NB4 (cell line): ENCODE data around the gene SYT8.

Source experiments
- CTCF ChIP-seq: IDR thresholded peaks from one replicate; pipeline ENCODE4 v1.5.1; 2012; ENCODE audit warnings: low read depth, low read length
- MAX ChIP-seq: IDR thresholded peaks from 2 replicates; pipeline ENCODE4 v1.6.1; 2011; ENCODE audit warnings: low read depth, low read length
- MYC ChIP-seq: IDR thresholded peaks from 2 replicates; pipeline ENCODE4 v1.6.1; 2011; ENCODE audit warnings: low read depth, low read length
- POLR2A ChIP-seq: IDR thresholded peaks from 2 replicates; pipeline ENCODE4 v1.6.1; 2011; ENCODE audit warnings: mild to moderate bottlenecking; ENCODE audit not compliant: insufficient read length; ENCODE audit errors: extremely low read depth

DNA sequence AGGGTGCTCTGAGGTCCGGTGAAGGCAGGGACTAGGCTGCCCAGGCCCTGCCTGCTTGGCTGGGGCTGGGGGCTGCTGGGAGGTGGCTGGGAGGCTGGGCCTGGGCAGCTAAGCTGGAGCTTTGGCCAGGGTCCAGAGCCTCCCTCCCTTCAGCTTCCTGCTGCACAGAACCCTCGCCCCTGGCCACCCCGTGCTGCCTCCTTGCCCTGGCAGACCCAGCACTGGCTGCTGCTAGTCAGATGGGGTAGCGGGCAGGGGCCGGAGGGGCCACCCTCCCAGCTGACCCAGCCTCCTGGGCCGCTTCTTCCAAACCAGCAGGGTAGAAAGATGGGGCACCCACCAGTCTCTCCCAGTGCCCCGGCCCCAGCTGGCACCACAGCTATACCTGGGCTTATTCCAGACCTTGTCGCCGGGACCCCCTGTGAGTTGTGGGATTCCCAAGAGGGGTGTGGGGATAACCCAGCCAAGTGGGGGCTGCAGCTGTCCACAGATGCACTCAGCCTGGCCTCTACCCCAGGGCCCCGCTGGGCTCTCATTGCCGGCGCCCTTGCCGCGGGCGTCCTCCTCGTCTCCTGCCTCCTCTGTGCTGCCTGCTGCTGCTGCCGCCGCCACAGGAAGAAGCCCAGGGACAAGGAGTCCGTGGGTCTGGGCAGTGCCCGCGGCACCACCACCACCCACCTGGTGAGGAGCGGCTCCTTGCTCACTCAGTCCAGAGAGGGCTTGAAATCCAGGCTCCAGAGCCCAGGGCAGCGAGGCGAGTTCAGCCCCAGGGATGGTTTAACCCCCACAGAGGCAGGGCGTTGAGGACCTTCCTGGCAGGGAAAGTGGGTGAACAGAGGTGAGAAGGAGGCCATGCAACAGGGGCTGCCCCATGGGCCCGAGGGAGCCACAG lies at the start of gene SYT8:
- TF ChIP-seq CTCF = no peak
- TF ChIP-seq MYC = no peak
- no peak for TF ChIP-seq POLR2A
- no peak for TF ChIP-seq MAX
